GM18519 (cell line): ENCODE results near the gene STARD13.

ENCODE experiments used
- ATAC-seq: cut with Tn5 transposase; IDR thresholded peaks from one replicate; pipeline ENCODE4 v1.9.1; 2021; ENCODE audit warnings: mild to moderate bottlenecking, moderate library complexity; ENCODE audit not compliant: unreplicated experiment, low FRiP score

Gene STARD13, protein sequence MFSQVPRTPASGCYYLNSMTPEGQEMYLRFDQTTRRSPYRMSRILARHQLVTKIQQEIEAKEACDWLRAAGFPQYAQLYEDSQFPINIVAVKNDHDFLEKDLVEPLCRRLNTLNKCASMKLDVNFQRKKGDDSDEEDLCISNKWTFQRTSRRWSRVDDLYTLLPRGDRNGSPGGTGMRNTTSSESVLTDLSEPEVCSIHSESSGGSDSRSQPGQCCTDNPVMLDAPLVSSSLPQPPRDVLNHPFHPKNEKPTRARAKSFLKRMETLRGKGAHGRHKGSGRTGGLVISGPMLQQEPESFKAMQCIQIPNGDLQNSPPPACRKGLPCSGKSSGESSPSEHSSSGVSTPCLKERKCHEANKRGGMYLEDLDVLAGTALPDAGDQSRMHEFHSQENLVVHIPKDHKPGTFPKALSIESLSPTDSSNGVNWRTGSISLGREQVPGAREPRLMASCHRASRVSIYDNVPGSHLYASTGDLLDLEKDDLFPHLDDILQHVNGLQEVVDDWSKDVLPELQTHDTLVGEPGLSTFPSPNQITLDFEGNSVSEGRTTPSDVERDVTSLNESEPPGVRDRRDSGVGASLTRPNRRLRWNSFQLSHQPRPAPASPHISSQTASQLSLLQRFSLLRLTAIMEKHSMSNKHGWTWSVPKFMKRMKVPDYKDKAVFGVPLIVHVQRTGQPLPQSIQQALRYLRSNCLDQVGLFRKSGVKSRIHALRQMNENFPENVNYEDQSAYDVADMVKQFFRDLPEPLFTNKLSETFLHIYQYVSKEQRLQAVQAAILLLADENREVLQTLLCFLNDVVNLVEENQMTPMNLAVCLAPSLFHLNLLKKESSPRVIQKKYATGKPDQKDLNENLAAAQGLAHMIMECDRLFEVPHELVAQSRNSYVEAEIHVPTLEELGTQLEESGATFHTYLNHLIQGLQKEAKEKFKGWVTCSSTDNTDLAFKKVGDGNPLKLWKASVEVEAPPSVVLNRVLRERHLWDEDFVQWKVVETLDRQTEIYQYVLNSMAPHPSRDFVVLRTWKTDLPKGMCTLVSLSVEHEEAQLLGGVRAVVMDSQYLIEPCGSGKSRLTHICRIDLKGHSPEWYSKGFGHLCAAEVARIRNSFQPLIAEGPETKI

DNA sequence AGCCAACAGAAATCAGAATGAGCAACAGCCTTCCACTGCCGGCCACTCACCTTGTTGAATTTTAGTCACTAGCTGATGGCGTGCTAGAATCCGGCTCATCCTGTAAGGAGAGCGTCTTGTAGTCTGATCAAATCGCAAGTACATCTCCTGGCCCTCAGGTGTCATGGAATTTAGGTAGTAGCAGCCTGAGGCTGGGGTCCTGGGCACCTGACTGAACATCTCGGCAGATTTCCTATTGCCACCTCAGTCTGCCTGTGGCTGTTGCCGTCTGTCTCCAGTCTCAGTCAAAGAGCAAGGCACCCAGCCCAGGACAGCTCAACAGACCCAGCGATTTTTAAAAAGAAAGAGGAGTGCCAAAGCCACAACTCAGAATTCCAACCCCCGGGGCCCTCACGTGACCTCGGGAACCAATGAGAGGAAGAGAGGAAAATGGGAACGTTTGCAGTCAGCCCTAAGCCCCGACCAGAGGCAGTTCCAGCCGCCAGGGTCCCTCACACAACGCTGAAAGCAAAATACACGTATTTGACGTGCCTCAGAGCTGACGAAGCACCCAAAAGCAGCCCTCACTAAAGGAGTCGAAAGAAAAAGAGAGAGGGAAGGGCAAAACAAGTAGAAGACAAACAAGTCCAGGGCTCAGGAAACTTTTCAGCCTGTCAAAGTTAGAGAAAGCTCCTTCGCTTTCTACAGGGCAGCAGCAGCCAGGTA lies at the start of gene STARD13:
TSS of gene STARD13 (minus strand) at position 336 of the 705 bp plus-strand sequence. CDS start at position 219, 117 bp downstream.
- ATAC-seq, result peak; percentile 63

DNA sequence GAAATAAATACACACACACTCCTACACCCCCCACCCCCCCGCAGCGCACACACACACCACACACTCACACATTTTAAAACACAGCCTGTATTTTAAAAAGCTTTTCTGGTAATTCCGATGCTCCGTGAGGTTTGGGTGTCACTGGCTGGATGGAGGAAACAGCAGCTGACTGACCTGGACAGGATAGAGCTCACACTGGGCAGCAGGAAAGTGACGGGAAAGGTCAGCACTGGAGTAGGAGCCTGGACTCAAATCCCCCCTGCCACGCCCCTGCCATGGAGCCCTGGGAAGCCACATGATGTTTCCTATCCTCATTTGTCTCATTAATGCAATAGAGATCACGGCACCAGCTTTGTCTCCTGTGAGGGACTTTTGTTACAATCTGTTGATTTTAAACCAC lies 49.3 kb upstream of the STARD13 start:
- ATAC-seq, result no peak

DNA sequence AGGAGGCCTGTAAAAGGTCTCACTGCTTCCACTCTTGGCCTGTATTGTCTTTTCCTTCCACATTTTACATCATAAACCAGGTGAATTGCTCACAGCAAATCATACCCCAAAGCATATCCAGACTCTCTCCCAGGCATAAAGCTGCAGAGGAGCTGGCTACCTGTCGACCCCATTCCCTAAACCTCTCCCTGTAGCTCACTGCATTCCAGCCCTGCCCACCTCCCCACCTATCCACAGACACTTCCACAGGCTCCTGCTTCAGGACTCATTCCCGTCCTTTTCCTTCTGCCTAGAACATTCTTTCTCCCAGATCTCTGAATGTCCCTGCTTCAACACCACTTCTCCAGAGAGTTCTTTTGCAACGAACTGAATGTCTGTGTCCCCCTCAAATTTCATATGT lies 46.4 kb upstream of the STARD13 start:
- ATAC-seq, result no peak

DNA sequence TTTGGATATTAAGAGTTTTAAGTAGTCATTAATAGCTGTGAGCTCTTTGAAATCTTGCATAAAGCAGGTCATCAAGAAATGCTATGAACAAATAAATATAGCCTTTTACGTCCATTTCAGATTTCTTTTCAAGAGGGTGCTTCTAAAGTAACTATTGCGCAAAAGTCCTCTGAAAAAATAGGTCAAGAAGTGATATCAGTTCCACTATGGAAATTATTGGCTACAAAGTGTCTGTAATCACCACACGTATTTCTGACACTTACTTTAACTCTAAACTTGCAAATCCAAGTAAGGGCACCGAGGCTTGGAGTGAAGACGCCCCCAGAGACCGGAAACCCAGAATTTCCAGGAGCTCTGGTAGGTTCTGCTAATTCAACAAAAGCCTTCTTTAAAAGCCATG lies 44.9 kb upstream of the STARD13 start:
- no peak for ATAC-seq

DNA sequence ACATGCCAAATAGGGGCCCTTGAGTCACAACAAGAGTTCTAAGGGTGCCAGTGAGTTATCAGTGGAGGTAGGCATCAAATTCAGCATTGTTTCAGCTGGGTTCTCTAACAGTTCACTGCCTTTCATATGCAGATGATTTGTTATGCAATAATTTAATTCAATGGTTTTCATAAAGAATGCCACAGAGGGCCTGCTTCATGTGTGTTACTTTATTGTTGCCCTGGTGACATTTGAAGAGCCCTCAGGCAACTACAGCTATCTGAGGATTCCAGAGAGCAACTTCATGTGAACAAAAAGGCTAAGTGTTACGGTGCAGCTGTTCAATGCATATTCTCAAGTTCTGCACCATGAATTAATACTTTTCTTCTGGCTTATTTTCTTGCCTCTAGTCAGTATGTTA lies 43.1 kb upstream of the STARD13 start:
- no peak for ATAC-seq

DNA sequence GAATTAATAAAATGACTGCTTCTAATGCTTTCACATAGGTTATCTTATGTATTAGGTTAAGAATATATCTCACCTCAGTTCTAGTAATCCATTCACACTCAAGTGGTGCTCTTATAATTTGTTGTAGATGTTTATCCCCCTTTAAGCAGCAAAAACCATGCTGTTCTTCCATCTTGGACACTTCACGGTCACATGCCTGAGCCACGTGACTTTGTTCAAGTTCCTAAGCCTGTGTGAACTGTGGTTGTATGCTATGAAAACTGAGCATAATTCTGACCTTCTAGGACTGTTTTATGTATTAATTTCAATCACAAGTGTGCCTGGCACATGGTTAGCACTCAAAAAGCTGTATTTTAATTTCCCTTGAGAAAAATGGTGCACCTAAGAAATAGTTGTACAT lies 41.2 kb upstream of the STARD13 start:
- ATAC-seq, result no peak

DNA sequence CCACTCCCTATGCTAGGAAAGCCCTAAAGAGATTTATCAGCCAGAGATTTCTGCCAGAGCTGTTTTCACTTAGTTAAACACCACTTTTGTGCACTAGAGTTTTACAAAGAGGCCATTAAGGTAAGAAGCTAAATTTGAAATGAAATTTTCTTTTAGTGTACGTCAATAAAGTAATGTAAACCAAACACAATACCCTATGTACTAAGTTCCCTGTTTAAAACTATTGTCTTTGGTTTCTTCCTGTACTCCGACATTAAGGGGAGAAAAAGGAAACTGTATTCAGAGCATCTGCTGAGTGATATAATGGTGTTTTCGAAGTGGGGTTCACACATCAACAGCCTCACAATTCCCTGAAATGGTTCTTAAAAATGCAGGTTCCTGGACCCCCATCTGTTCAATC lies 40.7 kb upstream of the STARD13 start:
- ATAC-seq, result no peak

DNA sequence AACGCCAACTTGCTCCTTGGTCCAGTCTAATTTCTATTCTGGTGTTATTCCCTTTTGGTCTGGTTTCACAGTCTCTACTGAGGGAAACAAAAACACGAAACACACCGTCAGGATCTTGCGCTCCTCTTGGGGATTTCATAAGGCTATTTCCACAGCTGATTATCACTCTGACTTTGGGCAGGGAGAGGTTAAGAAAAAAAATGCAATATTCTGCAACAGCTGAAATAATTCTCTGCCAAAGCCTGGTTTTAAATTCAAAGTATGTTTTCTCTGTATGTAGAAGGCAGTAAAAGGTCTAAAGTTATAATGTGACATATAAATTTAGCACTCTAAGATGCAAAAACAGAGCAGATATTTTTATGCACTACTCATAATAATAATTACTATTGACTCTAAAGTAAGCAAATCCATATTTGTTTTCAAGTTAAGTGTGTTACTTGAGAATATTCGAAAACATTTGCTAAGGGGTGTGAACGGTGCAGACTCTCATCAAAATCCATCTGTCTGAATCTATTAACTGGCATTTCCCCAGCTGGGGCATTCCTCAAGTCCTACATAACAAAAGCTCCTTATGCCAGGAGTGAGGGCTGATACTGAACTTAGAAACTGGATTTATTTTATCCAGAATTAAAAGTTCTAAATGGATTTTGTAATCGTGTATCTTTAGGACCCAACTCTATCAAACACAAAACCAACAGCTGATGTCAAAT lies 38.4 kb upstream of the STARD13 start:
- ATAC-seq, result no peak

DNA sequence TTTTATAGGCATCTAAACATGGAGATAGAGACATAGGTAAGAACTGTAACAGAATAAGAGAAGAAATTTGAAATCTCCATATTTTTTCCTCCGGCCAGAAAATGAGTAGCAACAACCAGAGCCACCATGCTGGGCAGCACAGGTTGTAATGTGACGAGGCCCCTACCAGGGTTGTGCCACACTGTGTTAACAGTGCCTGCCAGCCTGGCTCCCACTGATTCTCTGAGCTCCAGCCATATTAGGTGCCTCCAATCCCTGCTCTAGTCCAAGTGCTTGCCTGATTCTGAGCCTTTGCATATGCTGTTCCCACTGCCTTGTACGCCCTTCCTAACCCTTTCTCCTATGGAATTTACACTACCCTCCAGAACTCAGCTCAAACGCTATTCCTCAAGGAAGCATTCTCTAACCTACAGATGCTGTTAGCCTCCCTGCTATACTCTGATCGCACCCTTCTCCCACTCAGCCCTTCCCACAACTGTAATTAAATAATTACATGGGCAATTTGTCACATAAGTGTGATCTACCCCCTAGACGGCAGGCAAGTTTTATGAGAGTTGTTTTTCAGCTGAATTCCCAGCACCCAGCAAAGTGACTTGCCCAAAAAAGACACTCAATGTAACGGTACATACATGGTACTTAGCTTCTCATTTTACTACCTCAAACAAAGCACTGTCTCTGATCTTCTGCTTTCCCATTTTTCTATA lies 37.6 kb upstream of the STARD13 start:
- ATAC-seq, result no peak

DNA sequence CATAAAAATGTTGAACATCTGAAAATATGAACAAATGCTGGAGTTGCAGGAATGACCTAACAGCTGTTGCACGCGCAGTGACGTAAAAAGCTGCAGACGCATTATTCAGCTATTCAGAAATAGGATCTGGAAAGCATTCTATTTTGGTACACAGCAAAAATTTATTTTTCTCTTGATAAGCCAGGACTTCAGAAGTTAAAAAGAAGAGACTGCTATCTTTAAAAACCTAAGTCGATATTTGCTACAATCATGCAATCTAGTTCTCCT lies 36.9 kb upstream of the STARD13 start:
- ATAC-seq, result no peak

DNA sequence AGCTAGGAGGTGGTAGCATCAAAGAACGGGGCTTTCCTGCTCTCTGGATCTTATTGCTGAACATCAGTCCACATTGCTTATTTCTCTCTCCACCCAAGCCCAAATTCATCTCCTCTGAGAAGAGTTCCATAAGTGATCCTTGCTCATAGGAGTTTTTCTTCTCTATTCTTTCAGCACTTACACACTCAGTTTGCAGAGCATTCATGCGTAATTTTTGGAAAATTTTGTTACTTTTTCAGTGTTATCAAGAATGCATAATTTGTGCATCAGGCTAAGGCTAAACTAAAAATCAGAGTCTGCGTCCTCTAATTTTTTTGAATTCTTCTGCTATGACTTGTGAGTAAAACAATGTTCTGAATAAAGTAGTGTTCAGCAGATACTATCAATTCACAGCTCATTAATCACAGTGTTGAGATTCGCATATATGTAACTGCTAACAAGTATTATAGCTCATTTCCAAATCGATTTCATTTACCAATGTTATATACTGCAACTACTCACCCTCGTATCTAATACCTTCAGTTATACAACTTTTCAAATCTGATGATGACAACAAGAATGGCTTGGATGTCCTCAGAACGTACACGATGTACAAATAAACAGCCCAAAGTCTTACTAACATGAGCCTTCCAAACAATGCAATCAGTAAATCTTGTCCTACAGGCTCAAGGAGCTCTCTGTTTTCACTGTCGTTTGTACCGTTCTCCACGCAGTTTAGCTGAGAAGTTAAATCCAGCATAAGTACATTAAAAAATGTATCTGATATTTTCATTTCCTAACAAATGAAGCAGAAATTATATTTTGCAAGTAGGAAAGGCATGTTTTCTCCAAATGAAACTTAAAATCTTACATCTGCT lies 36.4 kb upstream of the STARD13 start:
- ATAC-seq, result no peak

DNA sequence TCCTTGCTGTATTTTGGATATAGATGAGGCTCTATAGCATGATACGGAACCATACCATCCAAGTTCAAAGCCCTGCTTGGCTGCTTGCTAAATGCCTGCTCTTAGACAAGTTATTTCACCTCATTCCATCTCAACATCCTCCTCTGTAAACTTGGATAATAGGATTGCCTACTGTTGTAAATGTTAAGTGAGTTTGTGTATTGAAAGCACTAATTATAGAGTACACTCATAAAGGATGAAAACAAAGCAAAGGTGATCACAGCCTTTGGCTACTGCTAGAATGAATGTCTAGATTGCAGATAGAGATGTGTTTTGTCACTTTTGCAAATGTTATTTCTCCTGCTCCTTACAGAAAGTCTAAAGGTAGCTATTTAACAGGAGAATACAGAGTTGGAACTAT lies 34.3 kb upstream of the STARD13 start:
- ATAC-seq, result no peak

DNA sequence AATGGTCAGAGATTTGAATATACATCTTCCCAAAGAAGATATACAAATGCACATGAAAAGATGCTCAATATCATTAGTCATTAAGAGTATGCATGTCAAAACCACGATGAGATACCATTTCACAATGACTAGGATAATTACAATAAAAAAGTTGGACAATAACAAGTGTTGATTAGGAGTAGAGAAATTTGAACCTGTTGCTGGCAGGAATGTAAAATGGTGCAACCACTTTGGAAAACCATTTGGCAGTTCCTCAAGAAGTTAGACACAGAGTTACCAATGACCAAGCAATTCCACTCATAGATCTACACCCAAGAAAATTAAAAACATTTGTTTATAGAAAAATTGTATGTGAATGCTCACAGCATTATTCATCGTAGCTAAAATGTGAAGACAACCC lies 33.2 kb upstream of the STARD13 start:
- no peak for ATAC-seq

DNA sequence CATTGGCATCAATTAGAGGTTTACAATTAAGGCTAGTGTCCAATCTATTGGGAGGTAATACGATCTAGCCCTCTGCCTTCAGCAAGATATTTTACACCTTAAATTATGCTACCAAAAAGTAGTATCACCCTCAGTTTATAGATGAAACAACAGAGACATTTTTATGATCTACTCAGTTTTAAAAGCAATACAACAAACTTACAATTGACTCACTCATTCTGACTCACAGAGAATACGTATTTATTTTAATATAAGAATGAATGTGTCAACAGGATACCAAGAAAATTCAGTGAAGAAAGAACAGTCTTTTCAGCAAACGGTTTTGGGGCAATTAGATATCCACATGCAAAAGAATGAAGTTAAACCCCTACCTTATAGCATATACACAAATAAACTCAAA lies 32.5 kb upstream of the STARD13 start:
- ATAC-seq, result no peak

DNA sequence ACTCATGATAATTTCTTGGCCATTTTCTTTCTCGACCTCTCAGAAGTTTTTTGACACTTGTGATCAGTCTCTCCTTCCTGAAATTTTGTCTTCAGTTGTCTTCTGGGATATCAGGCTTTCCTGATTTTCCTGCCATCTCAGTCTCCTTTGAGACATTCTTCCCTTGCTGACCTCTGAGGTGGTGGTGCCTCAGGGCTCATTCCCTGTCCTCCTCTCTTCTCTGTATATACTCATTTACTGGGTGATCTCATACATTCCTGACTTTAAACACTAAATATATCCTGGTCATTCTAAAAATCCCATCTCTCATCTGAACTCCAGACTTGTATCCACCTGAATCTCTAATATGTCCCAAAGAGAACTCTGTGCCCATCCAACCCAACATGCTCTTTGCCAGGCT lies 31.3 kb upstream of the STARD13 start:
- ATAC-seq, result no peak

DNA sequence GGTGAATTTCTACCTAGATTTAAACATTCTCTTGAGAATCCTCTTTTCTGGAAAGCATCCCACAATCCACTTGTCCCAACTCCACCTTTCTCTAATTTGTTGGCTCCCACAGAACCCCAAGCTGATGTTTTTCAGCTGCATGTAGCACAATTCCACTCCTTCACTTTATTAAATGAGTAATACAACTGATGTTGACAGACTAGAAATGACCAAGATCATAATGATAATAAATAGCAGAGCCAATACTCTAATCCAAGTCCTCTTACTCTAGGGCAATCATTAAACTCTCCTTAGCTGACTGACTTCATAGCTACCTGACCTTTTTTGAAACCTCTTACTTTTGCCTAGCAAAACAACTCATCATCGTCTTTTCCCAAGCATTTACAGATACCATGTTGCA lies 27.9 kb upstream of the STARD13 start:
- no peak for ATAC-seq

DNA sequence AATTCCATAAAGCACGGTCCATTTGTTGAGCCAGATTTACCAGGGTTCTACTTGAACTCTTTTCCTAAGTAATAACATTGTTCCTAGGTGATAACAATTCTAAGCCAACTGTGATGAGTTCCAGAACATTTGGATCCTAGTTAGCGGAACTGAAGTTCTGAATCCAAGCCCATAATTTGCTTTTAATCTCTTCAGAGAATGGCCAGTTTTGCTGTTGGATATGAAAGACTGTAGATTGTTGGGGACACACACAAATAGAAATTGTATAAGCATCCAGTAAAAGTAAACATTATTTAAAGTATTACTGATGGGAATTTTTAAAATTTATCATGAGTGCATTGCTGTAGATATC lies 27.3 kb upstream of the STARD13 start:
- ATAC-seq, result no peak

DNA sequence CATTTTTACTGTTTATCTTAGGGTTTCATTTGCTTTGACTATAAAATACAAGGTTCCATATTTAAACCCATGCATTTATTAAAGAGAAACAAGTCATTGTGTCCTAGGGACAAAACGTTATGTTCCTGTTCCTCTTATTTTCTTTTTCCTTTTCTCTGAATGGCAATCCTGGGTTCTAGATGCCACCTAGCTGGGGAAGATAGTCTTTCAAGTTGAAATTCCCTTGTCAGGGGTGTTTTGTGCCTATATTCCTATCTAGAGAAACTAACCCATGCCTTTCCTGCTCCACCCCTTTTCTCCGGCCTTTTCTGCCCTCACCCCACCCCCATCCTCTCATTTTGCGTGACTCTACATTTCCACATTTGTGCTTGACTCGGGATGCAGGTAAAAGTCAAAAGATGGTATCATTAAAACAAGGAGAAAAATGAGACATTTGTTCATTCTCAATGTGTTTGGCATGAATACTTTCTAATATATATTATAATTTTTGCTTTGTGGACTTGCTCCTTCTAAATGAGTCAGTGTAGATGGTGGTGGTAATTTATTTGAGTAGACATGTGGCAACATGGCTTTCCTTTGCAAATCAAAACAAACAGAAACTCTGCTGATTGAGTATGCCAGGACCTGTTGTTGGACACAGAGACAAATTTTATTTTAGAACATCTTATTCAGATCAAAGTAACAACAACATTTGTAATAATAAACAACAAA lies 26.8 kb upstream of the STARD13 start:
- no peak for ATAC-seq
